T-helper 22 cell (primary cell): ENCODE measurements around the gene ASMT.
"Not testable (repeated sequence)": the region's sequence is repeated elsewhere in the genome, so short reads cannot be mapped to it uniquely, and the experiment has no call there.

ENCODE experiments used
- DNase-seq: peaks from one replicate; pipeline ENCODE4 v3.0.0-alpha.2; 2020; ENCODE audit warnings: low read depth

ASMT gene

GRCh38 chrX:1597345-1598020 lies 17.4 kb upstream of the ASMT start:
- no peak for DNase-seq

- DNase-seq = no peak
These were observed 16.6 kb upstream of the ASMT start for GRCh38 chrX:1598021-1598875.

GRCh38 chrX:1598876-1599790 lies 15.7 kb upstream of the ASMT start:
- DNase-seq = no peak

- DNase-seq = no peak
These were observed 15.0 kb upstream of the ASMT start for GRCh38 chrX:1599791-1600405.

GRCh38 chrX:1600406-1601050 lies 14.3 kb upstream of the ASMT start:
- no peak for DNase-seq

- DNase-seq = no peak
These were observed 13.7 kb upstream of the ASMT start for GRCh38 chrX:1601051-1601767.

GRCh38 chrX:1601768-1602085 lies 13.1 kb upstream of the ASMT start:
- no peak for DNase-seq

- no peak for DNase-seq
These were observed 12.6 kb upstream of the ASMT start for GRCh38 chrX:1602299-1602698.

- no peak for DNase-seq
These were observed 8.4 kb upstream of the ASMT start for GRCh38 chrX:1606496-1606895.

- no peak for DNase-seq
These were observed 5.5 kb upstream of the ASMT start for GRCh38 chrX:1609311-1609710.

GRCh38 chrX:1609762-1610161 lies 5.1 kb upstream of the ASMT start:
- no peak for DNase-seq

GRCh38 chrX:1610166-1610565 lies 4.7 kb upstream of the ASMT start:
- DNase-seq = no peak

- no peak for DNase-seq
These were observed 4.1 kb upstream of the ASMT start for GRCh38 chrX:1610736-1611135.

- DNase-seq = no peak
These were observed 2.1 kb upstream of the ASMT start for GRCh38 chrX:1612641-1613286.

GRCh38 chrX:1618689-1619088 lies 3.8 kb downstream of the ASMT start:
- no peak for DNase-seq

GRCh38 chrX:1623691-1624090 lies 8.8 kb downstream of the ASMT start:
- DNase-seq = no peak

- DNase-seq = not testable (repeated sequence)
These were observed 9.4 kb downstream of the ASMT start for GRCh38 chrX:1624158-1624860.

GRCh38 chrX:1624861-1625215 lies 10.0 kb downstream of the ASMT start:
- not testable (repeated sequence) for DNase-seq

- no peak for DNase-seq
These were observed 14.4 kb downstream of the ASMT start for GRCh38 chrX:1629244-1629643.

- no peak for DNase-seq
These were observed 31.1 kb downstream of the ASMT start for GRCh38 chrX:1646009-1646408.
